NB4 (cell line): Measurements from ENCODE around the gene CLDN22.

Experiments
- CTCF ChIP-seq: IDR thresholded peaks from one replicate; pipeline ENCODE4 v1.5.1; 2012; ENCODE audit warnings: low read depth, low read length
- MAX ChIP-seq: IDR thresholded peaks from 2 replicates; pipeline ENCODE4 v1.6.1; 2011; ENCODE audit warnings: low read depth, low read length
- MYC ChIP-seq: IDR thresholded peaks from 2 replicates; pipeline ENCODE4 v1.6.1; 2011; ENCODE audit warnings: low read depth, low read length

DNA sequence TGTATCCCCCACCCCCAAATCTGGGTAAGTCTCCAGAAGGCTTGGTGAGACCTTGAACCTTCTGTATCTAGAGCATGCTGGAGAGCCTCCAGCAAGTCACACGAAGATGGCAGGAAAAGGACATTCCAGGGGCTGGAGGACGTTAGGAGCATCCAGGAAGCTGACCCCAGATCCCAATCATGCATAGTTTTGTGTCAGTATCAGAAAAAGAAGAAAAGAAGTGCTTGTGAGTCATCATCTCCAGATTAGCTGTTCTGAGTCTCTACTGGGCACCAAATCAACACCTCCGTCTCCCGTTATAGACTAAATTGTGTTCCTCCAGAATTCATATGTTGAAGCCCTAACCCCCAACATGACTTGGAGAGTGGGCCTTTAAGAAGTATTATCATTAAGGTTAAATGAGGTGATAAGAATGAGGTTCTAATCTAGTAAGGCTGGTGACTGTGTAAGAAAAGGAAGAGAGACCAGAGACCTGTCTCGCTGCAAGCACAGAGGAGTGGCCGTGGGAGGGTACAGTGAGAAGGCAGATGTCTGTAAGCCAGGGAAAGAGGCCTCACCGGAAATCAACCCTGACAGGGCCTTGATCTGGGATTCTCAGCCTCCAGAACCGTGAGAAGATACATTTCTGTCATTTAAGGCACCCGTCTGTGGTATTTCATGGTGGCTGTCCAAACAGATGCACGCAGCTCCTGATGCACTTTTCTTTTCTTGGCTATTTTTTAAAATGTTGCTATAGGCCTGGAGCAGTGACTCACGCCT lies 40.3 kb upstream of the CLDN22 start:
- no peak for TF ChIP-seq CTCF
- no peak for TF ChIP-seq MYC
- no peak for TF ChIP-seq MAX
